GM23338 (cell line): ENCODE results near the gene EXOC6. TPM values are rescaled to one million over a fixed set of nuclear protein-coding genes. Genes with fewer than 3 reads are reported as not detected.

ENCODE experiments used
- ATAC-seq: fragments of 200-7000 bp; cut with Tn5 transposase; 3 replicates; pipeline ENCODE4 v1.9.1; 2020
- DNase-seq: peaks from one replicate; pipeline ENCODE4 v3.0.0-alpha.2; 2015; ENCODE audit warnings: low spot score
- H2AFZ ChIP-seq: fragments of 200-600 bp; sonication (generic); 2 replicates; pipeline ENCODE4 v1.8.0; 2016; ENCODE audit warnings: antibody characterized with exemption, mild to moderate bottlenecking, moderate library complexity
- H3F3A ChIP-seq: fragments of 200-600 bp; sonication (generic); replicated peaks from 2 replicates; pipeline ENCODE4 v1.8.0; 2017; ENCODE audit warnings: antibody characterized with exemption, mixed run types, low read depth
- H3K27ac ChIP-seq: fragments of 200-600 bp; sonication (generic); 2 replicates; pipeline ENCODE4 v1.6.1; 2016; ENCODE audit warnings: low read depth
- H3K27me3 ChIP-seq: fragments of 200-600 bp; sonication (generic); 2 replicates; pipeline ENCODE4 v1.8.0; 2016; ENCODE audit warnings: mild to moderate bottlenecking, mixed run types, moderate library complexity; ENCODE audit not compliant: insufficient read depth
- H3K36me3 ChIP-seq: fragments of 200-600 bp; sonication (generic); 2 replicates; pipeline ENCODE4 v1.8.0; 2016; ENCODE audit warnings: mild to moderate bottlenecking; ENCODE audit not compliant: insufficient read depth
- H3K4me1 ChIP-seq: fragments of 200-600 bp; sonication (generic); 2 replicates; pipeline ENCODE4 v1.8.0; 2016; ENCODE audit warnings: mild to moderate bottlenecking, moderate library complexity; ENCODE audit not compliant: insufficient read depth
- H3K4me2 ChIP-seq: fragments of 200-600 bp; sonication (generic); 2 replicates; pipeline ENCODE4 v1.7.1; 2017; ENCODE audit warnings: mixed run types
- H3K4me3 ChIP-seq: fragments of 200-600 bp; sonication (generic); 2 replicates; pipeline ENCODE4 v1.6.1; 2016; ENCODE audit warnings: mixed run types
- H3K79me2 ChIP-seq: fragments of 200-600 bp; sonication (generic); replicated peaks from 2 replicates; pipeline ENCODE4 v1.8.0; 2017; ENCODE audit warnings: mild to moderate bottlenecking; ENCODE audit not compliant: insufficient read depth
- H3K9me2 ChIP-seq: fragments of 200-600 bp; sonication (generic); 2 replicates; pipeline ENCODE4 v1.8.0; 2017; ENCODE audit not compliant: insufficient read depth
- H4K20me1 ChIP-seq: fragments of 200-600 bp; sonication (generic); replicated peaks from 2 replicates; pipeline ENCODE4 v1.8.0; 2017; ENCODE audit warnings: mild to moderate bottlenecking; ENCODE audit not compliant: insufficient read depth
- H3K27ac Mint-ChIP-seq: 2 replicates; pipeline ENCODE4 v1.8.0; 2020; ENCODE audit warnings: inconsistent platforms, mild to moderate bottlenecking, moderate library complexity, mixed read lengths
- H3K27me3 Mint-ChIP-seq: 3 replicates; pipeline ENCODE4 v1.8.0; 2022; ENCODE audit warnings: low read depth, mild to moderate bottlenecking, moderate library complexity, mixed read lengths, inconsistent platforms; ENCODE audit not compliant: insufficient read depth, poor library complexity
- H3K36me3 Mint-ChIP-seq: 3 replicates; pipeline ENCODE4 v1.8.0; 2021; ENCODE audit warnings: low read depth, mild to moderate bottlenecking, inconsistent platforms, moderate library complexity, mixed read lengths
- H3K4me1 Mint-ChIP-seq: 3 replicates; pipeline ENCODE4 v1.8.0; 2020; ENCODE audit warnings: mild to moderate bottlenecking, inconsistent platforms, mixed read lengths
- H3K4me3 Mint-ChIP-seq: 3 replicates; pipeline ENCODE4 v1.8.0; 2021; ENCODE audit warnings: moderate library complexity, mild to moderate bottlenecking, inconsistent platforms, mixed read lengths
- H3K9me3 Mint-ChIP-seq: 3 replicates; pipeline ENCODE4 v1.8.0; 2020; ENCODE audit warnings: moderate library complexity, mild to moderate bottlenecking, inconsistent platforms, mixed read lengths
- CREB1 ChIP-seq: fragments of 250-450 bp; sonication (Bioruptor Pico); IDR thresholded peaks from 2 replicates; pipeline ENCODE4 v1.5.0; 2020; ENCODE audit warnings: low read depth, mild to moderate bottlenecking, moderate library complexity
- CTCF ChIP-seq, 2 experiments: fragments of 200-600 bp in 1 of 2; sonication (generic) in 1 of 2; conservative IDR thresholded peaks; 2 replicates each; pipeline versions ENCODE4 v1.5.1 to v1.6.1; 2016 to 2017; ENCODE audit warnings: antibody characterized with exemption in 2 of 2, low read depth in 2 of 2, mild to moderate bottlenecking in 2 of 2, moderate library complexity in 1 of 2
- ETS1 ChIP-seq: IDR thresholded peaks from 2 replicates; pipeline ENCODE4 v1.6.1; 2016; ENCODE audit warnings: antibody characterized with exemption
- EZH2 ChIP-seq: fragments of 200-600 bp; sonication (generic); IDR thresholded peaks from one replicate; pipeline ENCODE4 v1.8.0; 2017; ENCODE audit warnings: antibody characterized with exemption, mild to moderate bottlenecking, low read depth; ENCODE audit not compliant: unreplicated experiment
- EZH2phosphoT487 ChIP-seq: fragments of 200-600 bp; sonication (generic); IDR thresholded peaks from one replicate; pipeline ENCODE4 v1.8.1; 2018; ENCODE audit warnings: antibody characterized with exemption; ENCODE audit not compliant: unreplicated experiment
- JUNB ChIP-seq: IDR thresholded peaks from one replicate; pipeline ENCODE4 v1.6.1; 2016; ENCODE audit warnings: antibody characterized with exemption; ENCODE audit not compliant: unreplicated experiment
- NANOG ChIP-seq: IDR thresholded peaks from 2 replicates; pipeline ENCODE4 v1.6.1; 2016; ENCODE audit warnings: antibody characterized with exemption, borderline replicate concordance
- POLR2AphosphoS5 ChIP-seq: IDR thresholded peaks from 2 replicates; pipeline ENCODE4 v1.6.1; 2016; ENCODE audit warnings: antibody characterized with exemption, low read depth
- REST ChIP-seq: IDR thresholded peaks from one replicate; pipeline ENCODE4 v1.6.1; 2018; ENCODE audit warnings: antibody characterized with exemption; ENCODE audit not compliant: unreplicated experiment
- STAT1 ChIP-seq: IDR thresholded peaks from one replicate; pipeline ENCODE4 v1.6.1; 2016; ENCODE audit warnings: antibody characterized with exemption; ENCODE audit not compliant: unreplicated experiment
- ZNF114 ChIP-seq: fragments of 250-450 bp; sonication (Bioruptor Pico); IDR thresholded peaks from 2 replicates; pipeline ENCODE4 v1.5.0; 2020; ENCODE audit warnings: mild to moderate bottlenecking, moderate library complexity
- ZNF331 ChIP-seq: fragments of 250-450 bp; sonication (Bioruptor Pico); IDR thresholded peaks from 2 replicates; pipeline ENCODE4 v1.5.0; 2020; ENCODE audit warnings: low read depth, mild to moderate bottlenecking, moderate library complexity
- ZNF462 ChIP-seq: fragments of 250-450 bp; sonication (Bioruptor Pico); IDR thresholded peaks from 2 replicates; pipeline ENCODE4 v1.5.0; 2020; ENCODE audit warnings: mild to moderate bottlenecking, moderate library complexity
- polyA plus RNA-seq: library from polyadenylated mRNA; unstranded; fragments of >200 nt; fragmentation: Nextera tagmentation; extraction: Ambion mirVana; gene quantifications from 2 replicates; pipeline ENCODE4 v1.2.1, GENCODE V29; 2016
- total RNA-seq: library from RNA; depleted of rRNA; stranded (reverse); fragments of >200 nt; shearing (Covaris generic); gene quantifications from 2 replicates; pipeline ENCODE4 v1.2.3, GENCODE V29; 2014

Gene EXOC6
- total and polyA plus RNA-seq, 2 experiments from 2014 or later = 5.0 to 6.0 TPM

GRCh38 chr10:93058139-93058538, 209.8 kb downstream of the EXOC6 start:
- Histone ChIP-seq H3F3A (0 out of 2 replicates have a peak, but pooled peaks cover 6% of the 10 kb centered on the region), H4K20me1 (peaks cover 6% of the 10 kb centered on the region; the same call in 1 of the 2 replicates), H3K4me3 (no peak overlapping the region), H3K36me3 (no peaks in the 10 kb centered on the region), H3K4me2 (no peak overlapping the region), H3K9me2 (no peaks in the 10 kb centered on the region), H3K79me2 (no peaks in the 10 kb centered on the region), H3K4me1 (peaks cover 46% of the 10 kb centered on the region), H3K27me3 (peaks cover 66% of the 10 kb centered on the region), H3K27ac (no peak overlapping the region), H2AFZ (no peak overlapping the region)
- H3K27ac Mint-ChIP-seq = no peak overlapping the region
- no peaks in the 10 kb centered on the region for H3K9me3 Mint-ChIP-seq
- peaks cover 47% of the 10 kb centered on the region for H3K27me3 Mint-ChIP-seq
- H3K4me1 Mint-ChIP-seq = peaks cover 25% of the 10 kb centered on the region
- H3K4me3 Mint-ChIP-seq = no peak overlapping the region
- DNase-seq (no peak), ATAC-seq (no peak)
- TF ChIP-seq NANOG (no peak), EZH2phosphoT487 (no peak), EZH2 (no peak), CREB1 (no peak), STAT1 (no peak), REST (no peak), ZNF331 (CRISPR knock-in tag) (no peak), ZNF114 (CRISPR knock-in tag) (no peak), JUNB (no peak), CTCF (conservative IDR thresholded peaks at IDR 0.05; ENCODE audit: low read depth in 2 of 2) (no peak), ZNF462 (CRISPR knock-in tag) (no peak), ETS1 (no peak), POLR2AphosphoS5 (no peak)
- no peaks in the 10 kb centered on the region for H3K36me3 Mint-ChIP-seq
